ENCODE measurements around the gene WDR4.
"Not testable (repeated sequence)": the region's sequence is repeated elsewhere in the genome, so short reads cannot be mapped to it uniquely, and the experiment has no call there.

Gene WDR4, protein sequence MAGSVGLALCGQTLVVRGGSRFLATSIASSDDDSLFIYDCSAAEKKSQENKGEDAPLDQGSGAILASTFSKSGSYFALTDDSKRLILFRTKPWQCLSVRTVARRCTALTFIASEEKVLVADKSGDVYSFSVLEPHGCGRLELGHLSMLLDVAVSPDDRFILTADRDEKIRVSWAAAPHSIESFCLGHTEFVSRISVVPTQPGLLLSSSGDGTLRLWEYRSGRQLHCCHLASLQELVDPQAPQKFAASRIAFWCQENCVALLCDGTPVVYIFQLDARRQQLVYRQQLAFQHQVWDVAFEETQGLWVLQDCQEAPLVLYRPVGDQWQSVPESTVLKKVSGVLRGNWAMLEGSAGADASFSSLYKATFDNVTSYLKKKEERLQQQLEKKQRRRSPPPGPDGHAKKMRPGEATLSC

GRCh38 chr21:42878993-42879787, at the start of gene WDR4:
WDR4 (minus strand) TSS chr21:42879539; CDS start chr21:42879495, 44 bp downstream.
- DNase-seq = peak; percentile 100

GRCh38 chr21:42927474-42928200, 48.3 kb upstream of the WDR4 start:
- DNase-seq = not testable (repeated sequence)

- no peak for DNase-seq
These were observed 46.0 kb upstream of the WDR4 start, which contains the start of gene ERVH48-1 for GRCh38 chr21:42925114-42925926. ERVH48-1 (minus strand) TSS chr21:42925630; CDS start chr21:42919006, 6,624 bp downstream.

DNA sequence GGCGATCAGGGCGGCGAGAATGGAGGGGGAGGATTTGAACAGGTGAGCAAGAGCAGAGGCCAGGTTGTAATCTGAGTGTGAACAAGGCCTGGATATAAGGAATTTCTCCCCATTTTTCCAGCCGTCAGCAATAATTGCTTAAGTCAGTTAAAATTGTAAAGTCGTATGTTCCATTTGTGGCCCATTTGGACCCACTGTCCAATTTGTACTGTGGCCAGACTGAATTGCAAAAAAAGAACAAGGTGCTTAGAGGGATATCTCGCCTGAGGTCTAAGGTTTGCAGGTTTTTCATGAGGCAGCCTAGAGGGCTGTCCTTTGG, 45.1 kb upstream of the WDR4 start:
- DNase-seq = no peak

GRCh38 chr21:42923553-42924432, 44.5 kb upstream of the WDR4 start:
- DNase-seq = peak; percentile 94

GRCh38 chr21:42922918-42923317, 43.6 kb upstream of the WDR4 start:
- DNase-seq = no peak

- DNase-seq = no peak
These were observed 42.6 kb upstream of the WDR4 start for GRCh38 chr21:42921927-42922326.

DNA sequence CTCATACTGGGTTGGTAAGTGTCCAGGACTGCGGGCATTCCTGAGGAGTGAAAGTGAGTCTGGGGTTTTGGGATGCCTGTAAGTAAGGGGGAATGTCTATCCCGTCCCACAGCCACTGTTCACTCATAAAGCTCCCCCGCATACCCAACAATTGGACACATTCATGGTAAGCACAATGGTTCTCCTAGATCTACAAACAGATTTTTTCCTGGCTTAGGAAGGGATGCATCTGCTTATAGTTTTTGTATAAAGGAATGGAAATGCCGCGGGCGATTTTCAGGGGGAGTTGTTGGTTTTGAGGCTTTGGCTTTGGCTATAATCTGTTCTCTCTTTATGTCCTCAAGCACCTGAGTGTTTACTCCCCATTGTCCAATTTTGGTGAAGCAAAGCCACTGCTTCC, 39.0 kb upstream of the WDR4 start:
- DNase-seq = no peak

GRCh38 chr21:42913476-42913875, 34.1 kb upstream of the WDR4 start:
- DNase-seq = no peak

GRCh38 chr21:42911920-42912319, 32.6 kb upstream of the WDR4 start:
- not testable (repeated sequence) for DNase-seq

GRCh38 chr21:42908484-42908883, 29.1 kb upstream of the WDR4 start:
- DNase-seq = not testable (repeated sequence)

DNA sequence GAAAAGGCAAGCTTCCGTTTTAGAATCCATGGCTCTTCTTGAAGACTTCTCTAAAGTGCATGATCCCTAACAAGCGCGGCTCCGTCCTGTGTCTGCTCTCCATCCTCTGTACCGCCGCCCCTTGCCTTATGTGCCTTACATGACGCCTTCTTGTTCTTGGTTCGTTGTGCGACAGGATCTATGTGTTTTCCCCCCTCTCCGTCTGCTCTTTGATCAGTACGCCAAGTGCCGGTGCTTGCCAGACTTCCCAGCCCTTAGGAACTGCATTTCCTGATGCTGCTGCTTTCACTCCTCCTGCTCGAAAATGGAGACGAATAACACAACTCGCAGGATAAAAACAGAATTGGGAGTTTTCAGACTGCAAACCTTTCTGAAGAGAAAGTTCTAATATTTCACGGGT, 26.9 kb upstream of the WDR4 start:
- no peak for DNase-seq

- DNase-seq = no peak
These were observed 25.9 kb upstream of the WDR4 start for GRCh38 chr21:42905195-42905594.

DNA sequence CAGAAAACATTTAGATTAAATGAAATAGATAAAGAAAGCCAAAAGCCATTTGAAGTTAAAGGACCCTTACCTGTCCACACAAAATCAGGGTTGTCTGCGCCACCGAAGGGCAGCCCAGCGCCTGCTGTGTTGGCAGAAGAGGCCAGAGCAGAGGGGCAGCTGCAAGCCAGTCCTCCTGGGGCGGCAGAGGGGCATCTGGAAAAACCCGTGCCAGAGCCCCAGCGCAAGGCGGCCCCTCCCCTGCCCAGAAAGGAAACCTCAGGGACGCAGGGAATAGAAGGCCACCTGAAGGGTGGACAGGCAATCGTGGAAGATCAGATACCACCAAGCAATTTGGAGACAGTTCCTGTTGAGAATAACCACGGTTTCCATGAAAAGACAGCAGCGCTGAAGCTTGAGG, 24.5 kb upstream of the WDR4 start:
- no peak for DNase-seq

DNA sequence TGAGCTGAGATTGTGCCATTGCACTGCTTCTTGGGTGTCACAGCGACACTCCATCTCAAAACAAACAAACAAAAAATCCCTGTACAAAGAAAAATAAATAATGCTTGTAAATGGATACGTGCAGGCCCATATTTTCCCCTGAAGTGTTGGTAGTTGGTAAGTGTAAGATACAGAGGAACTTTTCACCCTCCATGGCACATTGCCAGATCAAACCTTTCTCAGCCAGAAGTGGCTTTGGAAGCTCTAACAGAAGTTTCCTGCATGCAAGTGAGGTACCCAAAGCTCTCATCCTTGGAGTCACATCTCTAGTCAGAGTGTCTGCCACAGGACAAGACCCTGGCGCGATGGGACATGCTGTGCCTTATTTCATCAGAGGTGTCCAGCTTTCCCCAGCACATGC, 21.1 kb upstream of the WDR4 start:
- DNase-seq = no peak

DNA sequence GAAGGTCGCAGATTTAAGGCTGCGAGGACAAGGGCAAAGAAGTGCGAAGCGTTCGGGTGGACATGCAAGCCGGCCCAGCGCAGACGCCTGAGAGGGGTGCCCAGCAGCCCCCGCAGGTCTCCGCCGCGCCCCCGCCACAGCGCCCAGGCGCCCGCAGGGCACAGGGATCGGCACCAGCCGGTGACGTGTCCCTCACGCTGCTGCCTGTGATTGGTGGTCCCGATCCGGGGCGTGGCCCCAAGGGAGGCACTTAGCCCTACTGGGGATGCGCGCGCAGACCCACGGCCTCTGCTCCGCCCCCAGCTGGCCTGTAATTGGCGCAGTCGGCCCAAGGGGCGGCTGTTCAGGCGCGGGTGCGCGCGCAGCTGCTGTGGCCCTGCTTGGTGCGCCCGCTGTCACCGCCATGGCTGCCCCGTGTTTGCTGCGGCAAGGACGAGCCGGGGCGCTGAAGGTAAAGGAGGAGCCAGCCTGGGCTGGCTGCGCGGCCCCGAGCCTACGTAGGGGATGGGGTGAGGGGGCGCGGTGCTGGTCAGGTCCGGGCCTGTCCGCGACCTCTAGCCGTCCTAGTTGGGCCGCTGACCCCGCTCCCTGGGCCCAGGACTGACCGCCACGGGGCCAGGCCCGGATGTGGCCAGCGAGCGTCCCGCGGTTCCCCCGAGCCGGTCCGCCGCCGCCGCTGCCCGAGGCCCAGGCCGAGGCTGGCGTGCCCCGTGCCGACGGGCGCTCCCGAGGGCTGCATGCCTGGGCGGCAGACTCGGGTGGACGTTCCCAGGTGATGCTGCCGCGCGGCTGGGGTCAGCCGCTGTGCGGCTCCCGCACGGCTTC, 13.8 kb upstream of the WDR4 start, which contains the start of gene NDUFV3:
Gene NDUFV3, plus strand, starts transcription at position 379 of the 825 bp plus-strand sequence. Its CDS starts 25 bp downstream, at position 404.
- peak; percentile 100 for DNase-seq

GRCh38 chr21:42892582-42892930, 13.2 kb upstream of the WDR4 start:
- no peak for DNase-seq

GRCh38 chr21:42887326-42887725, 8.0 kb upstream of the WDR4 start:
- no peak for DNase-seq

DNA sequence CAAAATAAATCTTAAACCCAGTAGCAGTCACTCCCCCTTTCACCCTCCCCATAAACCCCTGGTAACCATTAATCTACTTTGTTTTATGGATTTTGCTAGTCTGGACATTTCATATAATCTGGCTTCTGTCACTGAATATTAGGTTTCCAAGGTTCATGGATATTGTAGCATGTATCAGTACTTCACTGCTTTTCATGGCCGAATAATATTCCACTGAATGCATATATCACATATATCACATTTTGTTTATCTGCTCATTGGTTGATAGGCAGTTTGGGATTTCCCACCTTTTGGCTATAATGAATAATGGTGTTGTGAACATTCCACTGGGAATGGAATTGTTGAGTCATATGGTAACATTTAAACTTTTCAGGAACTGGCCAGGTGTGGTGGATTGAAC, 4.6 kb upstream of the WDR4 start:
- DNase-seq = no peak

DNA sequence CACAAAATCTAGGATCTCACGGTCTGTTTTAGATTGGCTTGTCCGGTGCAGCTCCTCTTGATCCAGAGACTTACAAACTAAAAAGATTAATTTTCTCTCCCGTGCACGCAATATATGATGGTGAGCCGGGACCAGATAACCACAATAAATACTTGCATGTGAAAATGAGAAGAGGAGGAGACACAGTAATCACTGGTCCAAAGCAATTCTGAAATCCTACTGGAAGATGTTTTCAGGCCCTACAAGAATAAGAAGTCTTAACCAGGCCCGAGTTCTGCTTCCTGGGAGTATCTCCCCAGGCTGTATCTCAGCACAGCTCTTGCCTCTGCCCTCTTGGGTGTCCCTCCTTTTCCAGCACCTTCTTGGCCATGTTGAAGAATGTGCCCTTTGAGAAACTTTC, 1.0 kb upstream of the WDR4 start:
- DNase-seq = no peak

- no peak for DNase-seq
These were observed 704 bp downstream of the WDR4 start for GRCh38 chr21:42878678-42878992.
